Mononuclear cell (primary cell): ENCODE data around the gene ZC3H18. TPM values are rescaled to one million over a fixed set of nuclear protein-coding genes. Genes with fewer than 3 reads are reported as not detected.
"Not testable (repeated sequence)": the region's sequence is repeated elsewhere in the genome, so short reads cannot be mapped to it uniquely, and the experiment has no call there.

ENCODE experiments used
- H3K27me3 ChIP-seq: 2 replicates; pipeline ENCODE4 v1.6.0; 2011; ENCODE audit warnings: low read length, control low read depth; ENCODE audit not compliant: insufficient read depth
- H3K4me1 ChIP-seq: 2 replicates; pipeline ENCODE4 v1.5.1; 2011; ENCODE audit warnings: mild to moderate bottlenecking, low read length, control low read depth; ENCODE audit not compliant: insufficient read depth
- H3K4me3 ChIP-seq: 2 replicates; pipeline ENCODE4 v1.5.1; 2011; ENCODE audit warnings: mild to moderate bottlenecking, low read length, moderate library complexity
- H3K9me3 ChIP-seq: 2 replicates; pipeline ENCODE4 v1.5.1; 2011; ENCODE audit warnings: low read depth, mild to moderate bottlenecking, control low read depth, low read length
- total RNA-seq: library from RNA; depleted of rRNA; stranded (reverse); fragments of >200 nt; gene quantifications from one replicate; pipeline ENCODE4 v1.2.3, GENCODE V29; 2012

The ZC3H18 gene
- total RNA-seq, 1 donor, result 24.7 TPM

DNA sequence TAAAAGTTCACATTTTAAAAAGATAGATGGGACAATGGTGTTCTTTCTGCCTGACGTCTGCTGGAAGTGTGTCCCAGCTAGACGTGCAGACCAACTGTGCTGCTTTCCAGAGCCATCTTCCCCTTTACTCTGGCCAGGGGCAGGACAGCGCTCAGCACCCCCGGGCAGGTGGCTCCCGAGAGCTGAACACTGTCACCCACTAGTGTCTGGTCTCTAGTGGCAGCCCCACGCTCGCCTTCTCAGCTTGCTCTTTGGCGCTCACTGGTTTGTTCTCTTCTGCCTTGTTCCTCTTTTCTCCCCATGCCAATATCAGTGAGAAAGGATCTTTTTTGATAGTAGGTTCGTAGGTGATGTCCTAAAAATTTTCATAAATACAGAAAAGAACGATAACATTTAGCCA lies 25.7 kb downstream of the ZC3H18 start:
- Histone ChIP-seq H3K4me1 (peaks cover 38% of the 10 kb centered on the region), H3K9me3 (no peaks in the 10 kb centered on the region), H3K4me3 (no peak overlapping the region), H3K27me3 (no peaks in the 10 kb centered on the region)

DNA sequence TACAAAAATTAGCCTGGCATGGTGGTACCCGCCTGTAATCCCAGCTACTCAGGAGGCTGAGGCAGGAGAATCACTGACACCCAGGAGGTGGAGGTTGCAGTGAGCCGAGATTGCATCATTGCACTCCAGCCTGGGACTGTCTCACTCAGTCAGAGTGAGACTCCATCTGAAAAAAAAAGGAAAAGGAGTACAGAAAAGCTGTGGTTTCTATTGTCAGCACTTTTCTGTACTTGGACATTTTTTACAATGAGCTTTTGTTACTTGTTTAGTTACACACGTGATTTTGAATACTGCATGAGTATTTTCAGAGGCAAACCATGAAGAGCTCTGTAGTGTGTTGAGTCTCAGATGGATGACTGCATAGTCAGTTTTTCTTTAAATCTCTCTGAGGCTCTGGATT lies 26.3 kb downstream of the ZC3H18 start:
- Histone ChIP-seq H3K9me3 (no peaks in the 10 kb centered on the region), H3K4me3 (no peak overlapping the region), H3K4me1 (peaks cover 33% of the 10 kb centered on the region), H3K27me3 (no peaks in the 10 kb centered on the region)

DNA sequence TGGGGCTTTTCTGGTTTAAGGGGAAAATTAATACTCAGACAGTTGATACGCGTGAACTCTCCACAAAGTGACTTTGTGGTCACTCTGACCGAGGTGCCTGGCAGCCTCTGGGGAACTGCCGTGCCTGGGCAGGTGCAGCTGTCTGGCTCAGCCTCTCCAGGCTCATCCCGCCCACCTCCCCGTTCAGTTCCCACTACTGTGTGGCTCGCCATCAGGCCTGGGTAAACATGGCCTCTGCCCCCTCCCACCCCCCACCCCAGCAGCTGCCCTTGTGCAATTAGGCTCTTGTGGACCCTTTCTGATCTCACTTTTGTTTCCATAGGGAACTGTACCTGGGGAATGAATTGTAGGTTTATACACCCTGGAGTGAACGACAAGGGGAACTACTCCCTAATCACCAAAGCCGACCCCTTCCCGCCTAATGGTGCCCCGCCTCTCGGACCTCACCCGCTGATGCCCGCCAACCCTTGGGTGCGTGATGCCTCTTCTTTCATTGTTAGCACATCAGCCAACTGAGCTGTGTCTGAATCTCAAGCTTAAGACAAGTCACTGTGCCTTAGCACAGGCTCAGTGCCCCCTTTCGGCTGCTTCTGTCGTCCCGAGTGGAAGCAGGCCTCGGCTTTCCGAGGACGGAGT lies 27.8 kb downstream of the ZC3H18 start:
- Histone ChIP-seq H3K27me3 (no peaks in the 10 kb centered on the region), H3K9me3 (no peaks in the 10 kb centered on the region), H3K4me1 (peaks cover 25% of the 10 kb centered on the region), H3K4me3 (no peak overlapping the region)

DNA sequence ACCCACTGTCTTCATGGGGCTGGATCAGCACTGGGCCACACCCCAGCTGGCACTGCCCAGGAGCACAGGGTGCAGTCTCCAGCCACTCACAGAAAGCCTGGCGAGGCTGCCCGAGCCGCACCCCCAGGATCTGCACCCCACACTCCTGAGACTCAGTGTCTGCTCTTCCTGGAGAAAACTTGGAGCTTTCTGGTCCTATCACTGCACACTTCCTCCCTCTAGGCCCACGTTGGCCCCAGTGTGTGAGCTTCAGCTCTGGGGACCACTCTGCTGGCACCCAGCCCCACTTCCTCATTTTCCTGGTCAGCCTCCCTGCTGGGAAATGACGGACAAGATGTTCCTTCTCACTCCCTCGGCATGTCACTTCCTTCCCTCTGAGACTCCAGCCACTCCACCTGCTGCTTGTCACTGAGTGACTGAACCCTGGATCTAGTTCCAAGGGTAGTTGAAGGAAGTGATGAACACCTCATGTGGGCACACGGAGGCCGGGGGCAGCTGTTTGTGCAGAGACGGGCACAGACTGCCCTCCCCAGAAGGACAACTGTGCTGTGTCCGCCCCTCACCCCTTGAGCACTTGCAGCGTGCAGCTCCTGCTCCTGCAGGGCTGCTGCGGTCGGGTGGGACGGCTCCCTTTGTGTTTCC lies 29.0 kb downstream of the ZC3H18 start:
- Histone ChIP-seq H3K27me3 (no peaks in the 10 kb centered on the region), H3K9me3 (no peaks in the 10 kb centered on the region), H3K4me1 (peaks cover 25% of the 10 kb centered on the region), H3K4me3 (no peak overlapping the region)

DNA sequence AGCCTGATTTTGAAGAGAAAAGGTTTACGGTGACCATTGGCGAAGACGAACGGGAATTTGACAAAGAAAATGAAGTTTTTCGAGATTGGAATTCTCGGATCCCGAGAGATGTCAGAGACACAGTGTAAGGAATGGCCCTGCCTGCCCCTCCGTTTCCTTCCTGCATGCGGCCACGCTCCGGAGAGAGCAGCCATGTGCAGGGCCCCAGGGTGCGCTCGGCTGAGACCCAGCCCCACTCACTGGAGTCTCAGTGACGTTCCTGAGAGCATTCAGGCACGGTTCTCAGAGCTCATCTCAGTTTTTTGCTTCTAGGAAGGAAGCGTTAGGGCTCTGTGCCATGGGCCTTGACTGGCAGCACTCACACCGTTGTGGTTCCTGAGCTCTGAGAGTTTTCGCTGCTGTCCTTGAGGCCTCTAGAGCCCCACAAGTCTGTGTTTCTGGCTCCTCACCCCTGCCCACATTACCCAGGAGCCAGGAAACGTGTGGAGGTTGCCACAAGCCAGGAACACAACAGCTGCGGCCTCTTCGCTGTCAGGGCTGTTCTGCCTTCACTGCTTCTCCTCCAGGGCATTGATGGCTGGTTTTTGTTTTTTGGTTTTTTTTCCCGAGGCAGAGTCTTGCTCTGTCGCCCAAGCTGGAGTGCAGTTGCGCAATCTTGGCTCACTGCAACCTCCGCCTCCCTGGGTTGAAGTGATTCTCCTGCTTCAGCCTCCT lies 29.8 kb downstream of the ZC3H18 start:
- H3K27me3 ChIP-seq, result no peaks in the 10 kb centered on the region
- peaks cover 30% of the 10 kb centered on the region for H3K4me1 ChIP-seq
- H3K4me3 ChIP-seq, result no peak overlapping the region

DNA sequence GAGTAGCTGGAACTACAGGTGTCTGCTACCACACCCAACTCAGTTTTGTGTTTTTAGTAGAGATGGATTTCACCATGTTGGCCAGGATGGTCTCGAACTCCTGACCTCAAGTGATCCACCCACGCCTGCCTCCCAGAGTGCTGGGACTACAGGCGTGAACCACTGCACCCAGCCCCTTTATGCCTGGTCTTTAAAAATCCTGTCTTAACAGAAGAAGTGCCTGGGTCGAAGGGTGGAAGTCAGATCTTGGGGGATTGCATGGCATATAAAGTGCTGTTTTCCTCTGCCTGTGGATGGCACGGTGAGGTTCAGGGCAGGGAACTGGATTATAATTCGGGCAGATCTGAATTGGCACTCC lies 30.3 kb downstream of the ZC3H18 start:
- peaks cover 35% of the 10 kb centered on the region for H3K4me1 ChIP-seq
- H3K4me3 ChIP-seq, result no peak overlapping the region
- H3K9me3 ChIP-seq, result no peaks in the 10 kb centered on the region
- H3K27me3 ChIP-seq, result no peaks in the 10 kb centered on the region

More for the DNA sequence above, 29.8 kb downstream of the ZC3H18 start:
- no peaks in the 10 kb centered on the region for H3K9me3 ChIP-seq

DNA sequence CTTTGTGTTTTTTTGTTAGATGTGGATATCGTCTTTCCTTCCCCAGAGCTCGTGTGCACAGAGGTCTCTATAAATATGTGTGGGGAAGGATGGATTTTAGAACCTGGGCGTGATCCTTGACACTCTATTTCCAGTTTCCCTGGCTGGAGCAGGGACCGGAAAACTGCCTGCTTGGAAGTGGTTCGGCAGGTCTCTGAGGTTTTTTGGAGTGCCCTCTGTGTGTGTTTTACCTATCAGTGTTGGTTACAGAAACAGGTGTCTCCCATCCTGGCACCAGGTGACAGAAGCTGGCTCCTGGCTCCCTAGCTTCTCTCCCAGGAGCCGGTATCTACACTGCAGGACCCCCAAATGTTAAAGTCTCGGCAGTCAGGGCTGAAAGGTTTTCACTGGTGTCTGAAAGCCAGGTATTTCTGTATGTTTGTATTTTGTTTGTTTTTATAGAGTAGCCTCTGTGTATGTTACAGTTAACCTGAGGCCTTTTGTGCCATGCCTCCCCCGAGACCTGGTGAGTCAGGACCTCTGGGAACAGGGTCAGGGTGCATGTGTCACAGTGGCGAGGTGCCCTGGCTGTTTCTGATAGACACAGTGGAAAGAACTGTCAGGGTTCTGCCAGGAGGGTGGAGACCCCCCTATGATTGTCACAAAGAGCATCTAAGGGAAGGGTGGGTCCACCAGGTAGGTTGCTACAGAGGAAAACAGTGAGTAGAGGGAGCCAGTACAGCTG lies 31.3 kb downstream of the ZC3H18 start:
- Histone ChIP-seq H3K4me3 (no peak overlapping the region), H3K4me1 (peaks cover 35% of the 10 kb centered on the region), H3K9me3 (no peaks in the 10 kb centered on the region), H3K27me3 (no peaks in the 10 kb centered on the region)

DNA sequence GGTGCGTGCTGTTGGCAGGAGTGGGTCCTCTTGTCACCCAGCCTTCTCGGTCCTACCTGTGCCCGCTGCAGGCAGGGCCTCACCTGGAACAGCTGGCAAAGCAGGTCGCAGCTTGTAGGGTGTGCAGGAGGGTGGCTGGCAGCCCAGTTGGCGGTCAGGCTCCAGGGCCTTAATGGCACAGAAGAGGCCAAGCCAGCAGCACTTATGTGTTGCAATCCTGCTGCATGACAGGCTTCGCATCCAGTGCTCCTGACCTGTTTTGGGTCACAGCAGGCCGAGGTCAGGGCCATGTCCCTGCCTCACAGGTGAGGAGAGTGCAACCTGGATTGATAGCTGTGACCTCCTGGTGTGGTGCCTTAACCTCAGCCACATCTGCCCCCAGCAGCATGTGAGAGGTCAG lies 31.9 kb downstream of the ZC3H18 start:
- no peaks in the 10 kb centered on the region for H3K27me3 ChIP-seq
- H3K4me3 ChIP-seq, result no peak overlapping the region
- H3K9me3 ChIP-seq, result no peaks in the 10 kb centered on the region
- peaks cover 35% of the 10 kb centered on the region for H3K4me1 ChIP-seq

DNA sequence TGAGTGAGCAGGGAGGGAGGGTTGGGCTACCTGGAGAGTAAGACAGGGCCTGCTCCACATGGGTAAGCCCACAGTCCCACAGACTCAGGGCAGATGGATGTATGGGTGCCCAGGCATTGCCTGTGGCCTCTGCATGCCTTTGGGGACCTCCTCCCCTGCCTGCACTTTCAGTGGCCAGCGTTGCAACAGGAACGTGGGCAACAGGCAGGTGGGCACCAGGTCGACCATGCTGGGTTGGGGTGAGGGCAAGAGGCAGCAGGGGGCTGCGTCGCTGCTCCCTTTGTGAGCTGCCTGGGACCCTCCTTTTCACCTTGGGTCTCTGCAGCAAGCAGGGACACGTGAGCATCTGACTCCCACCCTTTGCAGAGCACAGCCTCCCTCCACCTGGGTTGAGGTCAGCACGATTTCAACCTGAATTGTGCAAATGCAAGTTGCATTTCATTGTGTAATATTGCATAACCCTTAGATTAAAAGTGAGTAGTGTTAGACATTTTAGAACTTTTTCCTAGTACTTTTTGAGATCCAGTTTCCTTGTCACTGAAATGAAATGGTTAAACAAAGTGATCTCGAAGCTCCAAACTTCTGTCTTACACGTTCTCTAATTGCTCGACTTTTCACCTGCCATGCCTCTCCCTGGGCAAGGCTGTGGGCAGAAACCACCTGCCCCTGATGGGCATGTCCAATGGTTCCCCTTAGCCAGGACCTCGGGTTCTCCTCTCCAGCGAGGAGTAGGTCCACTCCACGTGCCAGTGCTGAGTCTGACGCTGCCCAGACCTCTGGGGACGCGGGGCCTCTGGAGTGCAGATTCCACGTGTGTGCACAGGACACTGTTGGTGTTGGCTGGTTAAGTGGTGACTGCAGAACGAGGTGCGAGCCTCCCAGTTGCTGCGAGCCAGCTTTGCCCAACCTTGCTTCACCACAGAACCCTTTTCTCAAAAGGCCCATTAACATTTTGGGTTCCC lies 35.3 kb downstream of the ZC3H18 start:
- H3K4me3 ChIP-seq, result no peak overlapping the region
- H3K9me3 ChIP-seq, result no peaks in the 10 kb centered on the region
- H3K27me3 ChIP-seq, result no peaks in the 10 kb centered on the region
- peaks cover 24% of the 10 kb centered on the region for H3K4me1 ChIP-seq

DNA sequence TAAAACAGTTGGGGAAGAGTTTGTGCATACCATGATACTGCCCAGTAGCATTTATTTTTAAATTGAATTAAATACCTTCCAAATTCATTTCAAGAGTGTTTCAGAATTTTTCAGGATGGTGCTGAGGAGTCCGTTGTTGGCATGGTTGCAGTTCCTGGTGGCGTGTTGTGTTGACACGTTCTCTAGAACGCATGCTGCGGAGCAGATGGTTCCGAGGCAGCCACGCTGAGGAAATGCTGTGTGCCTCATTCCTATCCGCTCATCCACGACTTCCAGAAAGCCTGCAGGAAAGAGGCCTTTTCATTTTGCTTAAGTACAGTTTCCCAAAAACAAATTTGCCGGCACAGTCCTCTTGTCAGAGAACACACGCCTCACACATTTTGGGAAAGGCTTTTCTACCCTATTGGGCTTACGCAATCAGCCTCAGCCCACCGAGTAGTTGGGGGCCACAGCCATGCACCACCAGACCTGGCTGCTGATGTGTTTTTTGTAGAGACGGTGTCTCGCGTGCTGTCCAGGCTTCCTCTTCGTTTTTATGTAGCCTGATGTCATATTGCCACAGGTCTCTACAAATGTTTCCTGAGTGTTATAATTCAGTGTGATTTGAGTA lies 36.0 kb downstream of the ZC3H18 start:
- H3K4me3 ChIP-seq, result no peak overlapping the region
- peaks cover 22% of the 10 kb centered on the region for H3K4me1 ChIP-seq
- H3K27me3 ChIP-seq, result no peaks in the 10 kb centered on the region
- no peaks in the 10 kb centered on the region for H3K9me3 ChIP-seq

DNA sequence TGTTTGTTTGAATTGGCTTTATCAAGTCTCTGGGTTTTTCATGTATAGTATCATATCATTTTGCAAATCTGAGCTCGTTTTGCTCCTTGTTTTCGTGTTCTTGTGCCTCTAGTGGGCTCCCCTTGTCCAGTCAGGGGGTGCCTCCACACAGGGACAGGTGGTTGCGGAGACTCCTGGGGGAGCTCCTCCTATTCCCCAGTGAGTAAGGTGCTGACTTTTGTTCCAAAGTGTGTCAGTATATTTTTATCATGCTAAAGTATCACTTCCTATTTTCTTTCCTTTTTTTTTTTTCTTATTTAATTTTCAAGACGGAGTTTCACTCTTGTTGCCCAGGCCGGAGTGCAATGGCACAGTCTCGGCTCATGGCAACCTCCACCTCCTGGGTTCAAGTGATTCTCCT lies 37.9 kb downstream of the ZC3H18 start:
- peaks cover 22% of the 10 kb centered on the region for H3K4me1 ChIP-seq
- no peaks in the 10 kb centered on the region for H3K27me3 ChIP-seq
- no peak overlapping the region for H3K4me3 ChIP-seq
- no peaks in the 10 kb centered on the region for H3K9me3 ChIP-seq

DNA sequence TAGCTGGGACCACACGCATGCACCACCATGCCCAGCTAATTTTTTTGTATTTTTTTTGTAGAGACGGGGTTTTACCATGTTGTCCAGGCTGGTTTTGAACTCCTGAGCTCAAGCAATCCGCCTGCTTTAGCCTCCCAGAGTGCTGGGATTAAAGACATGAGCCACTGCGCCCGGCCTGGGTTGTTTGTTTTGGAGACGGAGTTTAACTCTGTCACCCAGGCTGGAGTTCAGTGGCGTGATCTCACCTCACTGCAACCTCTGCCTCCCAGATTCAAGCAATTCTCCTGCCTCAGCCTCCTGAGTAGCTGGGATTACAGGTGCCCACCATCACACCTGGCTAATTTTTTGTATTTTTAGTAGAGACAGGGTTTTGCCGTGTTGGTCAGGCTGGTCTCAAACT lies 39.2 kb downstream of the ZC3H18 start:
- H3K27me3 ChIP-seq, H3K4me3 ChIP-seq, H3K9me3 ChIP-seq: not testable (repeated sequence)
- H3K4me1 ChIP-seq, result peaks cover 22% of the 10 kb centered on the region

DNA sequence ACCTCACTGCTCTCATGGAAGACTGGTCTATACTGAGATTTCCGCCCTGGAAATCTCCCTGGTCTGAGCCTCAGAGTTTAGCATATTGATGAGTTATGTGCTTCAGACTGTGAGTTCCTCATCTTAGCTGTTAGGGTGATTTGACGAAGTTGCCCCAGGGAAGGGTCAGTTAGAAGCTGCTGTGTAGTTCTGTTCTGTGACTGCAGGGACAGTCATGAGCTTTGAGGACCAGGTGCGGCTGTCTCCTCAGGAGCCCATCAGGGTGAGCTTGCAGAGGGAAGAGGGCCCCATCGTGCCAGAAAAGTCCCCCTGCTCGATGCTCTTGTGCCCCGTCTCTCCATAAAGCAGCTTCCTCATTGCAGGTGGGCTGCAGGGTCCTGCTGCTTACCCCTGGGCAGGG lies 39.9 kb downstream of the ZC3H18 start:
- no peak overlapping the region for H3K4me3 ChIP-seq
- no peaks in the 10 kb centered on the region for H3K27me3 ChIP-seq
- peaks cover 16% of the 10 kb centered on the region for H3K4me1 ChIP-seq
- H3K9me3 ChIP-seq, result no peaks in the 10 kb centered on the region
